ENCODE data around the gene SLCO2B1. TPM values are rescaled to one million over a fixed set of nuclear protein-coding genes. Genes with fewer than 3 reads are reported as not detected.

SLCO2B1 gene
- total RNA-seq, 1 donor from 2014 or later = 2.6 TPM

DNA sequence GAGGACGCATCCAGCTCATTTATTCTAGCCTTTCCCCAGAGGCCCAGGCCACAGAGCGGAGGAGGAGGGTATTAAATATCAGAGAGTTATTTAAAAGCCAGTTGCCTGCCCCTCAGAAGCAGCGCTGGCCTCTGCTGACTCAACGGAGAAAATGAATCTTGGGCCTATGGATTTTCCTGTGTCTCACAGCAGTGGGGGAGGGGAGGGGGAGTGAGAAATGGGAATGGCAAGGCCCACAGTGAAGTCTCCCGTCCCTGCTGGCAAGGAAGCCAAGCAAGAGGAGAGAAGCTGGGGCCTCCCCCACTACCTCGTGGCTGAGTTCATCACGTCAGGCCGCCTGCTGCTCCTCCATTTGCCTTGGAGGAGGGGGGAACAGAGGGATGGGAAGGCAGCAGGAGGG, 85.2 kb downstream of the SLCO2B1 start:
- H3K27ac ChIP-seq (ENCODE audit: low read depth, low read length) = no peak overlapping the region
- no peaks in the 10 kb centered on the region for H3K9me3 ChIP-seq (ENCODE audit: insufficient read depth, low read depth, low read length)
- no peaks in the 10 kb centered on the region for H3K4me1 ChIP-seq (ENCODE audit: insufficient read depth, low read length)
- no peak for FAIRE-seq
- H3K9me3 Mint-ChIP-seq (ENCODE audit: unreplicated experiment) = peaks cover 2% of the 10 kb centered on the region
- no peak for DNase-seq (ENCODE audit: low read depth)
- H3K36me3 ChIP-seq (ENCODE audit: insufficient read depth, low read length) = no peaks in the 10 kb centered on the region
- H3K4me2 ChIP-seq (ENCODE audit: low read length) = no peak overlapping the region
- peaks cover 2% of the 10 kb centered on the region for H3K36me3 Mint-ChIP-seq (ENCODE audit: low read depth, unreplicated experiment)
- TF ChIP-seq CTCF (IDR thresholded peaks at IDR 0.05; ENCODE audit: insufficient read depth, low read depth, low read length) = no peak
- TF ChIP-seq EZH2 (IDR thresholded peaks at IDR 0.05; ENCODE audit: insufficient read depth, low read length) = no peak
- no peak overlapping the region for H2AFZ ChIP-seq (ENCODE audit: low read depth, low read length)
- no peak overlapping the region for H3K4me3 ChIP-seq (ENCODE audit: insufficient read depth, low read depth, low read length)
- H4K20me1 ChIP-seq (ENCODE audit: insufficient read depth, low read length) = no peaks in the 10 kb centered on the region
- H3K4me3 Mint-ChIP-seq (ENCODE audit: unreplicated experiment) = no peak overlapping the region
- H3K27ac Mint-ChIP-seq (ENCODE audit: unreplicated experiment) = no peak overlapping the region
- H3K4me1 Mint-ChIP-seq (ENCODE audit: low read depth, unreplicated experiment) = peaks cover 8% of the 10 kb centered on the region
- H3K27me3 ChIP-seq (ENCODE audit: insufficient read depth, low read length) = peaks cover 27% of the 10 kb centered on the region
- no peak overlapping the region for H3K9ac ChIP-seq (ENCODE audit: low read length)
- H3K27me3 Mint-ChIP-seq (ENCODE audit: low read depth, unreplicated experiment) = peaks cover 36% of the 10 kb centered on the region
- no peaks in the 10 kb centered on the region for H3K79me2 ChIP-seq (ENCODE audit: insufficient read depth, low read length)

DNA sequence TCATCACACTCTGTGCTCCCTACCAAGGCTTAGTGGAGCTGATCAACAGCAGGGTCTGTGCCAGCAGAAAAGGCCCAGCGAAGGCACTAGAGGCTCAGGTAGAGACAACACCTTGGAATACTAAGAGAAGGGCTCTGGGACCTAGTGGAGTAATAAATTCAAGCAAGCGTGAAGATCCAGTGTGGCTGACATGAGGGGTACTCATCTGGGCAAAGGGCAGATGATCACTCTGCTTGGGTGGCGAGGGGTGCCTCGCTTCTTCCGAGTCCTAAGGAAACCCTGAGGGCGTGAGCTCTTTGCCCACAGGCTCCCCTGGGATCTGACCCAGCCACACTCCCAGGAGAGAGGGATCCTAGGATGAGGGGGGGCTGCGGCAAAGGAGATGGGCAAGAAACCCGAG, 86.1 kb downstream of the SLCO2B1 start:
- Histone ChIP-seq H3K9ac (ENCODE audit: low read length) (no peak overlapping the region), H3K9me3 (ENCODE audit: insufficient read depth, low read depth, low read length) (no peaks in the 10 kb centered on the region), H3K4me3 (ENCODE audit: insufficient read depth, low read depth, low read length) (no peak overlapping the region), H3K4me2 (ENCODE audit: low read length) (no peak overlapping the region), H2AFZ (ENCODE audit: low read depth, low read length) (no peak overlapping the region), H4K20me1 (ENCODE audit: insufficient read depth, low read length) (no peaks in the 10 kb centered on the region), H3K79me2 (ENCODE audit: insufficient read depth, low read length) (no peaks in the 10 kb centered on the region), H3K36me3 (ENCODE audit: insufficient read depth, low read length) (no peaks in the 10 kb centered on the region), H3K27me3 (ENCODE audit: insufficient read depth, low read length) (peaks cover 27% of the 10 kb centered on the region), H3K4me1 (ENCODE audit: insufficient read depth, low read length) (peaks cover under 1% of the 10 kb centered on the region), H3K27ac (ENCODE audit: low read depth, low read length) (no peak overlapping the region)
- TF ChIP-seq EZH2 (IDR thresholded peaks at IDR 0.05; ENCODE audit: insufficient read depth, low read length) = no peak
- no peak for TF ChIP-seq CTCF (IDR thresholded peaks at IDR 0.05; ENCODE audit: insufficient read depth, low read depth, low read length)
- peaks cover 8% of the 10 kb centered on the region for H3K4me1 Mint-ChIP-seq (ENCODE audit: low read depth, unreplicated experiment)
- DNase-seq (ENCODE audit: low read depth) (no peak), FAIRE-seq (no peak)
- peaks cover 2% of the 10 kb centered on the region for H3K9me3 Mint-ChIP-seq (ENCODE audit: unreplicated experiment)
- no peaks in the 10 kb centered on the region for H3K36me3 Mint-ChIP-seq (ENCODE audit: low read depth, unreplicated experiment)
- H3K27me3 Mint-ChIP-seq (ENCODE audit: low read depth, unreplicated experiment) = peaks cover 29% of the 10 kb centered on the region
- H3K4me3 Mint-ChIP-seq (ENCODE audit: unreplicated experiment) = no peak overlapping the region
- H3K27ac Mint-ChIP-seq (ENCODE audit: unreplicated experiment) = no peak overlapping the region

DNA sequence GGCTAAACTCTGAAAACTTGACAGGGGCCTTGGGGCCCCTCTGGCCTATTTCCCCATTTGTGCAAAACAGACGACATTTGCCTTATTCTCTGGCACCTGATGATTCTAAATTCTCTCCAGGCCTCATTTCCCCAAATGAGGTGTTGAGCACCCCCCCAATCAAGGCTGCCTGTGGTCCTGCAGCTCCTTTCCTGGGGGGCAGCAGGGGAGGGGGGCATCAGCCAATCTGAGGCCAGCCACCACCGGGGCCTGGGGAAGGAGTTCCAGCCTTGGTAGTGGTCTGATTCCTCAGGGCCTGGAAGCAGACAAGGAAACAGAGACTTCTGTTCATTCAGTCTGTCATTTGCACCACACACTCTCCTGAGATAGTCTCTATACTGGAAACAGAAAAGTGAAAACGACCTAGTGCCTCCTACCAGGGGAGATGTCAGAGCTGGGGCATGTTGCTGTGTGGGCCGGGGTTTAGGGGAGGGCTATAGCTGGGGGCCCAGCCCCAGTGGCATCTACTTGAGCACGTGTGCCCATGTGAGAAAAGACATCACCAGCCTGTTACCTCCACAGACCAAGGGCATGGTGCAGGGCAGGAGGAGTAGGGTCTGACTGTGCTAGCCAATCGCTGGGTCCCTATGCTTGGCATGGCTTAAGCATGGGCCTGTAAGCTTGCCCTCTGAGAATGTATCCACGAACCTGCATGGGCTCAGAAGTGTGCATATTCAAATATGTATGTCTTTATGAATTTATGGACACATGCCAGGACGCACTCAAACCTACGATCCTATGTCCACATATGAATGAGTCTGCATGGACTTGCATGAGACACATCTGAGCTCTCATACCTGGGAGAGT, 87.9 kb downstream of the SLCO2B1 start:
- H3K27ac Mint-ChIP-seq (ENCODE audit: unreplicated experiment) = peak overlapping the region; percentile 41
- no peak for DNase-seq (ENCODE audit: low read depth)
- H3K4me1 ChIP-seq (ENCODE audit: insufficient read depth, low read length) = peaks cover 3% of the 10 kb centered on the region
- no peak for FAIRE-seq
- peaks cover 40% of the 10 kb centered on the region for H3K27me3 ChIP-seq (ENCODE audit: insufficient read depth, low read length)
- no peaks in the 10 kb centered on the region for H3K9me3 ChIP-seq (ENCODE audit: insufficient read depth, low read depth, low read length)
- H3K9ac ChIP-seq (ENCODE audit: low read length) = no peak overlapping the region
- no peak overlapping the region for H3K4me2 ChIP-seq (ENCODE audit: low read length)
- H3K79me2 ChIP-seq (ENCODE audit: insufficient read depth, low read length) = no peaks in the 10 kb centered on the region
- no peaks in the 10 kb centered on the region for H3K9me3 Mint-ChIP-seq (ENCODE audit: unreplicated experiment)
- peak overlapping the region; percentile 6 for H3K4me3 Mint-ChIP-seq (ENCODE audit: unreplicated experiment)
- peaks cover 8% of the 10 kb centered on the region for H3K4me1 Mint-ChIP-seq (ENCODE audit: low read depth, unreplicated experiment)
- no peak overlapping the region for H3K4me3 ChIP-seq (ENCODE audit: insufficient read depth, low read depth, low read length)
- H2AFZ ChIP-seq (ENCODE audit: low read depth, low read length) = no peak overlapping the region
- TF ChIP-seq CTCF (IDR thresholded peaks at IDR 0.05; ENCODE audit: insufficient read depth, low read depth, low read length) (no peak), EZH2 (IDR thresholded peaks at IDR 0.05; ENCODE audit: insufficient read depth, low read length) (no peak)
- no peaks in the 10 kb centered on the region for H3K36me3 ChIP-seq (ENCODE audit: insufficient read depth, low read length)
- H4K20me1 ChIP-seq (ENCODE audit: insufficient read depth, low read length) = no peaks in the 10 kb centered on the region
- H3K36me3 Mint-ChIP-seq (ENCODE audit: low read depth, unreplicated experiment) = no peaks in the 10 kb centered on the region
- H3K27me3 Mint-ChIP-seq (ENCODE audit: low read depth, unreplicated experiment) = peaks cover 45% of the 10 kb centered on the region
- no peak overlapping the region for H3K27ac ChIP-seq (ENCODE audit: low read depth, low read length)
